Hepatocyte (in vitro differentiated cells): ENCODE measurements around the gene MIOX.

Source experiments
- EZH2 ChIP-seq: fragments of 200-600 bp; sonication (generic); IDR thresholded peaks from 2 replicates; pipeline ENCODE4 v1.6.1; 2016; ENCODE audit warnings: antibody characterized with exemption, mild to moderate bottlenecking, borderline replicate concordance
- TF ChIP-seq, protein P1 (sequence below): fragments of 200-600 bp; sonication (generic); IDR thresholded peaks from 2 replicates; pipeline ENCODE4 v1.5.1; 2016; ENCODE audit warnings: antibody characterized with exemption, mild to moderate bottlenecking; ENCODE audit not compliant: poor library complexity

DNA sequence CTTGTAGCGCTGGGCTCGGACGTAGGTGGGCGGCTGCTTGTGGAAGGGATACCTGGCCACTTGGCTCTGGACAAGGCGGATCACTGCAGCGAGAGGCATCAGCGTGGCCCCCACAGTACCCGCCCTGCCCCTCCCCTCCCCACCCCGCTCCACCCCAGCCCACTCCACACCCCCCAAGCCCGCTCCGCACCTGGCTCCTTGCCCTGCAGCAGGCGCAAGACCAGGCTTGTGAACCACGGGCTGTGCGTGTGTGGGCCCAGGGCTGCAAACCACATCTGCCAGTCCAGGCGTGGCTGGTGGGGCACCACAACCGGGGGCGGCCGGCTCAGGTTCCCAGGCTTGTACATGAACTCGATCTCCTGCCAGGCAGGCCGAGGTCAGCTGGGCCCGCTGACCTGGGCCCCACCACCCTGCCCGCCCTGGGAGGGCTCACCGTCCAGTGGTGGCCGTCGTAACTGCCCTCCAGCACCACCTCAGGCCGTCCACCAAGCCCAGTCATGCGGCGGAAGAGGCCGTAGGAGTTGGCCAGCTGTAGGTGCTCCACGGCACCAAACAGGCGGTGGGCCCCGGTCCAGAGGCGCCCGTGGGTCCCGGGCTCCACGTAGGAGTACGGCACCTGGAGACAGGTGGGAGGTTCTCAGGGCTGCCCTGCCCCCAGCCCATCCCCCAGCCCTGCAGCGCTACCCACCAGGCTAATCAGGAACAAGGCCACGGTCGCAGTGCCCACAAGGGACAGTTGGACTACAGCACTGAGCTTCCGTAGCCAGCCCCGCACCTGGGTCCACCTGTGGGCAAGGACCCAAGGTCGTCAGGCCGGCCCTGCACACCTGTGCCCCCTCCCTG lies 17.9 kb downstream of the MIOX start:
- TF ChIP-seq, protein P1, sequence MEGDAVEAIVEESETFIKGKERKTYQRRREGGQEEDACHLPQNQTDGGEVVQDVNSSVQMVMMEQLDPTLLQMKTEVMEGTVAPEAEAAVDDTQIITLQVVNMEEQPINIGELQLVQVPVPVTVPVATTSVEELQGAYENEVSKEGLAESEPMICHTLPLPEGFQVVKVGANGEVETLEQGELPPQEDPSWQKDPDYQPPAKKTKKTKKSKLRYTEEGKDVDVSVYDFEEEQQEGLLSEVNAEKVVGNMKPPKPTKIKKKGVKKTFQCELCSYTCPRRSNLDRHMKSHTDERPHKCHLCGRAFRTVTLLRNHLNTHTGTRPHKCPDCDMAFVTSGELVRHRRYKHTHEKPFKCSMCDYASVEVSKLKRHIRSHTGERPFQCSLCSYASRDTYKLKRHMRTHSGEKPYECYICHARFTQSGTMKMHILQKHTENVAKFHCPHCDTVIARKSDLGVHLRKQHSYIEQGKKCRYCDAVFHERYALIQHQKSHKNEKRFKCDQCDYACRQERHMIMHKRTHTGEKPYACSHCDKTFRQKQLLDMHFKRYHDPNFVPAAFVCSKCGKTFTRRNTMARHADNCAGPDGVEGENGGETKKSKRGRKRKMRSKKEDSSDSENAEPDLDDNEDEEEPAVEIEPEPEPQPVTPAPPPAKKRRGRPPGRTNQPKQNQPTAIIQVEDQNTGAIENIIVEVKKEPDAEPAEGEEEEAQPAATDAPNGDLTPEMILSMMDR = no peak
- no peak for TF ChIP-seq EZH2
